HCT116 (cell line): ENCODE measurements around the gene HIVEP3. TPM values are rescaled to one million over a fixed set of nuclear protein-coding genes. Genes with fewer than 3 reads are reported as not detected.

ENCODE experiments used
- ATAC-seq: fragments of 200-7000 bp; cut with Tn5 transposase; 2 replicates; pipeline ENCODE4 v1.9.1; 2020; ENCODE audit warnings: mild to moderate bottlenecking, moderate library complexity
- BruUV-seq: library from RNA; stranded (reverse); fragments of 400-500 nt; replicated peaks from 2 replicates; lab custom pipeline; 2021; lab: Mats Ljungman, UMichigan
- CTCF ChIA-PET: fragments of 300-600 bp; sonication (Branson Sonifier 250); formaldehyde crosslinking; loops from one replicate; lab custom pipeline; 2021; ENCODE audit warnings: antibody characterized with exemption; lab: Charles Lee
- POLR2A ChIA-PET: fragments of 300-600, 350-600 bp; sonication (Branson Sonifier 250); formaldehyde crosslinking; loops from one replicate; lab custom pipeline; 2021; ENCODE audit warnings: antibody characterized with exemption; lab: Charles Lee
- RAD21 ChIA-PET, 2 experiments: fragments of 300-600 bp; sonication (Branson Sonifier 250); formaldehyde crosslinking; loops; one replicate each; lab custom pipeline; 2023; ENCODE audit warnings: low total read pairs in 2 of 2; ENCODE audit not compliant: uncharacterized antibody in 2 of 2, unreplicated experiment in 2 of 2, low non-redundant PET in 1 of 2; lab: Charles Lee
- DNase-seq: peaks from one replicate; pipeline ENCODE4 v3.0.0-alpha.2; 2010; ENCODE audit warnings: low read depth, low spot score
- H2AFZ ChIP-seq: fragments of 200-600 bp; shearing (Covaris generic), sonication (generic); 2 replicates; pipeline ENCODE4 v1.6.1; 2017; ENCODE audit warnings: low read depth, mixed run types, mixed read lengths, antibody characterized with exemption, low read length; ENCODE audit not compliant: poor library complexity, severe bottlenecking
- H3K27ac ChIP-seq: 2 replicates; pipeline ENCODE4 v1.5.1; 2012; ENCODE audit warnings: low read depth, low read length
- H3K27me3 ChIP-seq: fragments of 200-600 bp; sonication (generic); 2 replicates; pipeline ENCODE4 v1.6.1; 2016; ENCODE audit warnings: mixed run types, low read length, mixed read lengths; ENCODE audit not compliant: insufficient read depth
- H3K36me3 ChIP-seq, 2 experiments: fragments of 200-500 bp in 1 of 2; fragments of 200-600 bp in 1 of 2; sonication (Bioruptor generic) in 1 of 2; sonication (generic) in 1 of 2; 2 replicates each; pipeline versions ENCODE4 v1.5.1 to v1.6.1; 2014 to 2016; ENCODE audit warnings: low read length in 2 of 2, inconsistent platforms in 1 of 2, mixed read lengths in 1 of 2, mixed run types in 1 of 2; ENCODE audit not compliant: insufficient read depth in 2 of 2, control insufficient read depth in 1 of 2
- H3K4me1 ChIP-seq, 2 experiments: fragments of 200-600 bp in 1 of 2; sonication (generic) in 1 of 2; 2 replicates each; pipeline versions ENCODE4 v1.5.1 to v1.6.1; 2012 to 2017; ENCODE audit warnings: low read length in 2 of 2, inconsistent platforms in 1 of 2, mild to moderate bottlenecking in 1 of 2, mixed read lengths in 1 of 2, mixed run types in 1 of 2, moderate library complexity in 1 of 2; ENCODE audit not compliant: insufficient read depth in 2 of 2, control insufficient read depth in 1 of 2
- H3K4me2 ChIP-seq: fragments of 200-600 bp; sonication (generic); 2 replicates; pipeline ENCODE4 v1.6.1; 2017; ENCODE audit warnings: mixed run types, low read length, mixed read lengths
- H3K4me3 ChIP-seq, 2 experiments: fragments of 200-600 bp in 1 of 2; sonication (generic) in 1 of 2; replicated peaks in 1 of 2; 2 replicates each; pipeline ENCODE4 v1.5.1; 2011 to 2016; ENCODE audit warnings: low read length in 2 of 2, control low read depth in 1 of 2, low read depth in 1 of 2, mild to moderate bottlenecking in 1 of 2, mixed read lengths in 1 of 2, mixed run types in 1 of 2
- H3K79me2 ChIP-seq: fragments of 200-600 bp; sonication (generic); 2 replicates; pipeline ENCODE4 v1.6.1; 2017; ENCODE audit warnings: mild to moderate bottlenecking, mixed run types, low read length, moderate library complexity, mixed read lengths; ENCODE audit not compliant: insufficient read depth
- H3K9ac ChIP-seq: fragments of 200-600 bp; sonication (generic); 2 replicates; pipeline ENCODE4 v1.6.1; 2016; ENCODE audit warnings: low read length, mixed read lengths
- H3K9me2 ChIP-seq: fragments of 200-600 bp; sonication (generic), shearing (Covaris generic); 2 replicates; pipeline ENCODE4 v1.6.1; 2017; ENCODE audit warnings: mixed run types, mild to moderate bottlenecking, moderate library complexity; ENCODE audit not compliant: insufficient read depth
- H3K9me3 ChIP-seq, 2 experiments: fragments of 200-500 bp in 1 of 2; fragments of 200-600 bp in 1 of 2; sonication (Bioruptor generic) in 1 of 2; sonication (generic) in 1 of 2; 2 replicates each; pipeline ENCODE4 v1.6.1; 2014 to 2017; ENCODE audit warnings: low read length in 2 of 2, mixed read lengths in 2 of 2, inconsistent platforms in 1 of 2, low read depth in 1 of 2, mild to moderate bottlenecking in 1 of 2, mixed run types in 1 of 2, moderate library complexity in 1 of 2; ENCODE audit not compliant: control insufficient read depth in 1 of 2, insufficient read depth in 1 of 2
- H4K20me1 ChIP-seq: fragments of 200-600 bp; sonication (generic), shearing (Covaris generic); 2 replicates; pipeline ENCODE4 v1.6.1; 2017; ENCODE audit warnings: mixed run types, mild to moderate bottlenecking, moderate library complexity; ENCODE audit not compliant: insufficient read depth
- ATF3 ChIP-seq: IDR thresholded peaks from 2 replicates; pipeline ENCODE4 v1.6.1; 2012
- EZH2 ChIP-seq: fragments of 200-600 bp; sonication (generic); IDR thresholded peaks from 2 replicates; pipeline ENCODE4 v1.6.1; 2017; ENCODE audit warnings: antibody characterized with exemption, mixed run types
- JUND ChIP-seq: IDR thresholded peaks from 2 replicates; pipeline ENCODE4 v1.6.1; 2012
- MAX ChIP-seq: IDR thresholded peaks from 2 replicates; pipeline ENCODE4 v1.6.1; 2012
- REST ChIP-seq: IDR thresholded peaks from 2 replicates; pipeline ENCODE4 v1.6.1; 2012; ENCODE audit warnings: low read depth
- SIN3A ChIP-seq: IDR thresholded peaks from 2 replicates; pipeline ENCODE4 v1.6.1; 2012; ENCODE audit warnings: low read depth
- SP1 ChIP-seq: IDR thresholded peaks from 2 replicates; pipeline ENCODE4 v1.6.1; 2012; ENCODE audit warnings: low read depth
- YY1 ChIP-seq: IDR thresholded peaks from 2 replicates; pipeline ENCODE4 v1.6.1; 2011; ENCODE audit warnings: low read length, low read depth, moderate library complexity, mild to moderate bottlenecking; ENCODE audit not compliant: insufficient replicate concordance; ENCODE audit errors: extremely low read depth
- ZNF274 ChIP-seq: fragments of 200-500 bp; sonication (Bioruptor generic); IDR thresholded peaks from 2 replicates; pipeline ENCODE4 v1.6.1; 2014; ENCODE audit warnings: mild to moderate bottlenecking, low read depth, low read length, inconsistent platforms
- intact Hi-C: fragments of 100-400 bp; cut with micrococcal nuclease; formaldehyde crosslinking; loops from 2 replicates; pipeline ENCODE4 v1.10.0; 2022
- total RNA-seq: library from RNA; stranded (reverse); gene quantifications from one replicate; pipeline ENCODE4 v1.2.1, GENCODE V29; 2021; ENCODE audit not compliant: unreplicated experiment
- TF ChIP-seq, protein P1 (sequence below), 3 experiments: fragments of 200-600 bp in 1 of 3; sonication (generic) in 1 of 3; IDR thresholded peaks in 2 of 3; conservative IDR thresholded peaks in 1 of 3; 2 replicates each; pipeline ENCODE4 v1.5.1; 2012 to 2017; ENCODE audit warnings: low read depth in 2 of 3, low read length in 2 of 3, antibody characterized with exemption in 1 of 3, borderline replicate concordance in 1 of 3, control low read depth in 1 of 3, mild to moderate bottlenecking in 1 of 3, mixed read lengths in 1 of 3, mixed run types in 1 of 3, moderate library complexity in 1 of 3; ENCODE audit not compliant: insufficient read depth in 1 of 3

The HIVEP3 gene
- total RNA-seq, 1 experiment from 2014 or later, result 7.1 TPM

GRCh38 chr1:41479000-41479807, 439.5 kb downstream of the HIVEP3 start:
- RAD21 ChIA-PET, result no interaction called here

More at GRCh38 chr1:41479000-41479807, 439.5 kb downstream of the HIVEP3 start:
- Histone ChIP-seq H3K27me3 (no peaks in the 10 kb centered on the region), H3K9me2 (no peaks in the 10 kb centered on the region), H3K79me2 (no peaks in the 10 kb centered on the region), H3K4me2 (no peak overlapping the region), H3K36me3 (no peaks in the 10 kb centered on the region), H3K4me1 (peaks cover 18 to 23% of the 10 kb centered on the region in 2 experiments), H3K9ac (no peak overlapping the region), H3K27ac (no peak overlapping the region), H4K20me1 (no peaks in the 10 kb centered on the region), H3K9me3 (no peaks in the 10 kb centered on the region), H2AFZ (no peak overlapping the region), H3K4me3 (no peak overlapping the region)
- DNase-seq (no peak), ATAC-seq (no peak)
- ChIA-PET POLR2A (no interaction called here), CTCF (interaction anchor here (1.2 to 1.7 kb wide), 2 partner anchors 13 to 14 kb away, joined by 3 to 5 read pairs; no protein-coding TSS in a partner anchor)
- BruUV-seq, result no TSS peak
- TF ChIP-seq JUND, result no peak
- TF ChIP-seq SP1, result no peak
- TF ChIP-seq REST, result no peak
- TF ChIP-seq MAX, result no peak
- TF ChIP-seq YY1, result no peak
- no peak for TF ChIP-seq ZNF274
- TF ChIP-seq, protein P1, sequence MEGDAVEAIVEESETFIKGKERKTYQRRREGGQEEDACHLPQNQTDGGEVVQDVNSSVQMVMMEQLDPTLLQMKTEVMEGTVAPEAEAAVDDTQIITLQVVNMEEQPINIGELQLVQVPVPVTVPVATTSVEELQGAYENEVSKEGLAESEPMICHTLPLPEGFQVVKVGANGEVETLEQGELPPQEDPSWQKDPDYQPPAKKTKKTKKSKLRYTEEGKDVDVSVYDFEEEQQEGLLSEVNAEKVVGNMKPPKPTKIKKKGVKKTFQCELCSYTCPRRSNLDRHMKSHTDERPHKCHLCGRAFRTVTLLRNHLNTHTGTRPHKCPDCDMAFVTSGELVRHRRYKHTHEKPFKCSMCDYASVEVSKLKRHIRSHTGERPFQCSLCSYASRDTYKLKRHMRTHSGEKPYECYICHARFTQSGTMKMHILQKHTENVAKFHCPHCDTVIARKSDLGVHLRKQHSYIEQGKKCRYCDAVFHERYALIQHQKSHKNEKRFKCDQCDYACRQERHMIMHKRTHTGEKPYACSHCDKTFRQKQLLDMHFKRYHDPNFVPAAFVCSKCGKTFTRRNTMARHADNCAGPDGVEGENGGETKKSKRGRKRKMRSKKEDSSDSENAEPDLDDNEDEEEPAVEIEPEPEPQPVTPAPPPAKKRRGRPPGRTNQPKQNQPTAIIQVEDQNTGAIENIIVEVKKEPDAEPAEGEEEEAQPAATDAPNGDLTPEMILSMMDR (IDR thresholded peaks at IDR 0.05 in 2 of 3, conservative IDR thresholded peaks at IDR 0.05 in 1 of 3; ENCODE audit: borderline replicate concordance in 1 of 3, insufficient read depth in 1 of 3, low read depth in 2 of 3, low read length in 2 of 3), result no peak
- TF ChIP-seq ATF3, result no peak
- TF ChIP-seq SIN3A, result no peak
- no peak for TF ChIP-seq EZH2
- intact Hi-C loops, result no loop called here
